HepG2 (cell line): ENCODE results near the gene EDNRB. TPM values are rescaled to one million over a fixed set of nuclear protein-coding genes. Genes with fewer than 3 reads are reported as not detected.

Source experiments
- ATAC-seq: fragments of 200-7000 bp; cut with Tn5 transposase; 3 replicates; pipeline ENCODE4 v1.9.1; 2020; ENCODE audit warnings: mild to moderate bottlenecking, moderate library complexity
- BruUV-seq: library from RNA; stranded (reverse); fragments of 400-500 nt; replicated peaks from 2 replicates; lab custom pipeline; 2021; lab: Mats Ljungman, UMichigan
- CTCF ChIA-PET: fragments of 300-600 bp; formaldehyde crosslinking; extraction: SDS; loops from one replicate; lab custom pipeline; 2021; ENCODE audit warnings: low total read pairs, inconsistent platforms, low intra/inter-chr PET ratio; lab: Yijun Ruan, JAX
- POLR2A ChIA-PET: fragments of 350-600 bp; sonication (Branson Sonifier 250); formaldehyde crosslinking; loops from one replicate; lab custom pipeline; 2020; ENCODE audit warnings: antibody characterized with exemption, inconsistent platforms; lab: Yijun Ruan, JAX
- DNase-seq: peaks from one replicate; pipeline ENCODE4 v3.0.0-alpha.2; 2015; ENCODE audit warnings: low spot score
- FAIRE-seq: peaks from 3 replicates; lab custom pipeline; 2011; peaks lifted over from hg19 to GRCh38; lab: Jason Lieb, UNC
- H2AFZ ChIP-seq: one replicate; pipeline ENCODE4 v1.6.1; 2011; ENCODE audit warnings: low read length, inconsistent platforms
- H3K27ac ChIP-seq: fragments of 300-600 bp; 3 replicates; pipeline ENCODE4 v1.8.0; 2011; ENCODE audit warnings: mixed run types, mild to moderate bottlenecking, mixed read lengths, low read length, inconsistent platforms; ENCODE audit not compliant: insufficient read depth; ENCODE audit errors: extremely low read length
- H3K27me3 ChIP-seq, 2 experiments: fragments of 200-600 bp in 1 of 2; 2 replicates in 1 of 2; 3 replicates in 1 of 2; pipeline versions ENCODE4 v1.6.0 to v1.8.0; 2011; ENCODE audit warnings: low read length in 2 of 2, mild to moderate bottlenecking in 2 of 2, moderate library complexity in 2 of 2, inconsistent platforms in 1 of 2; ENCODE audit not compliant: insufficient read depth in 2 of 2, control insufficient read depth in 1 of 2
- H3K36me3 ChIP-seq, 2 experiments: fragments of 200-600 bp in 1 of 2; replicated peaks in 1 of 2; 2 replicates in 1 of 2; 3 replicates in 1 of 2; pipeline versions ENCODE4 v1.5.1 to v1.8.0; 2011; ENCODE audit warnings: low read length in 2 of 2, inconsistent platforms in 1 of 2; ENCODE audit not compliant: insufficient read depth in 2 of 2, control insufficient read depth in 1 of 2
- H3K4me1 ChIP-seq: 2 replicates; pipeline ENCODE4 v1.5.1; 2012; ENCODE audit warnings: low read length, inconsistent platforms; ENCODE audit not compliant: insufficient read depth
- H3K4me2 ChIP-seq: 2 replicates; pipeline ENCODE4 v1.6.0; 2011; ENCODE audit warnings: low read depth, low read length, inconsistent platforms
- H3K4me3 ChIP-seq, 3 experiments: fragments of 200-600 bp in 1 of 3; sonication (generic), shearing (Covaris generic) in 1 of 3; replicated peaks in 1 of 3; 2 replicates each; pipeline ENCODE4 v1.5.1; 2011 to 2016; ENCODE audit warnings: low read length in 3 of 3, inconsistent platforms in 2 of 3, low read depth in 2 of 3, mild to moderate bottlenecking in 2 of 3, control low read depth in 1 of 3, mixed read lengths in 1 of 3; ENCODE audit not compliant: insufficient read depth in 1 of 3
- H3K79me2 ChIP-seq: one replicate; pipeline ENCODE4 v1.6.1; 2011; ENCODE audit warnings: low read length, inconsistent platforms; ENCODE audit not compliant: insufficient read depth
- H3K9ac ChIP-seq: 2 replicates; pipeline ENCODE4 v1.6.0; 2011; ENCODE audit warnings: mild to moderate bottlenecking, low read depth, low read length, inconsistent platforms; ENCODE audit not compliant: insufficient read depth
- H3K9me3 ChIP-seq: 2 replicates; pipeline ENCODE4 v1.5.1; 2012; ENCODE audit warnings: mild to moderate bottlenecking, low read length
- H4K20me1 ChIP-seq: 2 replicates; pipeline ENCODE4 v1.6.0; 2011; ENCODE audit warnings: inconsistent platforms, mild to moderate bottlenecking, low read length, moderate library complexity; ENCODE audit not compliant: insufficient read depth
- FOXM1 ChIP-seq: sonication (generic); formaldehyde crosslinking; IDR thresholded peaks from 2 replicates; pipeline ENCODE4 v1.5.0; 2020; ENCODE audit warnings: missing genetic modification reagents
- IRF2 ChIP-seq: IDR thresholded peaks from 2 replicates; pipeline ENCODE4 v1.6.1; 2018; ENCODE audit warnings: missing genetic modification reagents, missing compliant biosample characterization
- KLF16 ChIP-seq, 2 experiments: sonication (generic) in 1 of 2; formaldehyde crosslinking in 1 of 2; IDR thresholded peaks; 2 replicates each; pipeline versions ENCODE4 v1.6.1 to v1.8.0; 2016 to 2023; ENCODE audit warnings: missing genetic modification reagents in 2 of 2, missing compliant biosample characterization in 1 of 2
- ZNF343 ChIP-seq: sonication (generic); formaldehyde crosslinking; IDR thresholded peaks from 2 replicates; pipeline ENCODE4 v1.4.0; 2020; ENCODE audit warnings: mild to moderate bottlenecking, missing genetic modification reagents
- ZNF530 ChIP-seq: sonication (generic); formaldehyde crosslinking; IDR thresholded peaks from 2 replicates; pipeline ENCODE4 v1.5.0; 2020; ENCODE audit warnings: low read depth, mild to moderate bottlenecking, missing genetic modification reagents
- ZNF550 ChIP-seq: sonication (generic); formaldehyde crosslinking; IDR thresholded peaks from 2 replicates; pipeline ENCODE4 v1.4.0; 2020; ENCODE audit warnings: mild to moderate bottlenecking, missing genetic modification reagents, borderline replicate concordance
- WGBS: methylation state at CpG from one replicate; pipeline ENCODE4 v1.1.6; 2017; ENCODE audit warnings: low lambda C conversion rate; 5-methylcytosine and 5-hydroxymethylcytosine counted together
- in situ Hi-C: cut with HindIII; loops from 2 replicates; pipeline ENCODE4 v1.10.0; 2017; ENCODE audit warnings: low pct_unique_long_range_greater_than_20kb; ENCODE audit not compliant: extremely low pct_ligation_motif_present
- intact Hi-C: fragments of 100-400 bp; cut with micrococcal nuclease; formaldehyde crosslinking; loops from one replicate; pipeline ENCODE4 v1.10.0; 2022; ENCODE audit not compliant: unreplicated experiment
- polyA plus RNA-seq, 8 experiments: library from polyadenylated mRNA; depleted of rRNA in 3 of 8; stranded (reverse) in 7 of 8; unstranded in 1 of 8; fragments of >200 nt; fragmentation: Illumina TruSeq in 4 of 8; extraction: Trizol in 4 of 8; gene quantifications; 2 replicates each; pipeline versions ENCODE4 v1.2.1 to v1.2.3, GENCODE V29; 2011 to 2016; ENCODE audit warnings: low read depth in 4 of 8, missing spikeins in 1 of 8, mixed read lengths in 1 of 8; ENCODE audit not compliant: insufficient read depth in 1 of 8
- total RNA-seq, 5 experiments: library from RNA; depleted of rRNA; stranded (reverse); fragments of >200 nt; fragmentation: Illumina TruSeq; extraction: Trizol; gene quantifications; 2 replicates each; pipeline ENCODE4 v1.2.3, GENCODE V29; 2016; ENCODE audit warnings: low read depth in 1 of 5
- TF ChIP-seq, protein P1 (sequence below): sonication (generic); formaldehyde crosslinking; conservative IDR thresholded peaks from 2 replicates; pipeline ENCODE4 v1.4.0; 2020; ENCODE audit warnings: mild to moderate bottlenecking, missing genetic modification reagents, moderate library complexity

The EDNRB gene
- total and polyA plus RNA-seq, 2 of the 13 experiments (the other 11 are each of a cell fraction or from before 2014, with no cell fraction given): not detected

DNA sequence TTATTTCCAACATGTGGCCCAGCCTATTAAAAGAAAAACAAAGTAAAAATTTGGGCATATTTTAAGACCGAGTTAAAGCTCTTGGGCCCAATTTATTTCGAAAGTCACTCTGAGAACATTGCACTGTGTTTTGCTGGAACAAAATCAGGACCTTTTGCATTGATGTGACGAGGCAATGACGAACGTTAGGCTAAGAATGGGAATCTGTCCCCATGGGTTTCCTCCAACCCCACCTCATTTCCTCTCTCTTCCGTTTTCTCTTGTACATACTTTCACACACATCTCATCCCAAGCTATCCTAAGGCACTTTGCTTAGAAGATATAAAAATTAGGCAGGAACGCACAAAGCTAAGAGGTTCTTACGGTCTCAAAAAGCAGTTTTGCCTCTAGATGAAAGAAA, 22.1 kb downstream of the EDNRB start:
- TF ChIP-seq IRF2 (CRISPR knock-in tag) (no peak), FOXM1 (CRISPR knock-in tag) (no peak), KLF16 (CRISPR knock-in tag; IDR thresholded peaks at IDR 0.05) (no peak), ZNF530 (CRISPR knock-in tag) (no peak), ZNF550 (CRISPR knock-in tag) (no peak), ZNF343 (CRISPR knock-in tag) (no peak)
- TF ChIP-seq, protein P1, sequence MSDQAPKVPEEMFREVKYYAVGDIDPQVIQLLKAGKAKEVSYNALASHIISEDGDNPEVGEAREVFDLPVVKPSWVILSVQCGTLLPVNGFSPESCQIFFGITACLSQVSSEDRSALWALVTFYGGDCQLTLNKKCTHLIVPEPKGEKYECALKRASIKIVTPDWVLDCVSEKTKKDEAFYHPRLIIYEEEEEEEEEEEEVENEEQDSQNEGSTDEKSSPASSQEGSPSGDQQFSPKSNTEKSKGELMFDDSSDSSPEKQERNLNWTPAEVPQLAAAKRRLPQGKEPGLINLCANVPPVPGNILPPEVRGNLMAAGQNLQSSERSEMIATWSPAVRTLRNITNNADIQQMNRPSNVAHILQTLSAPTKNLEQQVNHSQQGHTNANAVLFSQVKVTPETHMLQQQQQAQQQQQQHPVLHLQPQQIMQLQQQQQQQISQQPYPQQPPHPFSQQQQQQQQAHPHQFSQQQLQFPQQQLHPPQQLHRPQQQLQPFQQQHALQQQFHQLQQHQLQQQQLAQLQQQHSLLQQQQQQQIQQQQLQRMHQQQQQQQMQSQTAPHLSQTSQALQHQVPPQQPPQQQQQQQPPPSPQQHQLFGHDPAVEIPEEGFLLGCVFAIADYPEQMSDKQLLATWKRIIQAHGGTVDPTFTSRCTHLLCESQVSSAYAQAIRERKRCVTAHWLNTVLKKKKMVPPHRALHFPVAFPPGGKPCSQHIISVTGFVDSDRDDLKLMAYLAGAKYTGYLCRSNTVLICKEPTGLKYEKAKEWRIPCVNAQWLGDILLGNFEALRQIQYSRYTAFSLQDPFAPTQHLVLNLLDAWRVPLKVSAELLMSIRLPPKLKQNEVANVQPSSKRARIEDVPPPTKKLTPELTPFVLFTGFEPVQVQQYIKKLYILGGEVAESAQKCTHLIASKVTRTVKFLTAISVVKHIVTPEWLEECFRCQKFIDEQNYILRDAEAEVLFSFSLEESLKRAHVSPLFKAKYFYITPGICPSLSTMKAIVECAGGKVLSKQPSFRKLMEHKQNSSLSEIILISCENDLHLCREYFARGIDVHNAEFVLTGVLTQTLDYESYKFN: no peak
- Histone ChIP-seq H3K27me3 (no peaks in the 10 kb centered on the region), H3K36me3 (no peaks in the 10 kb centered on the region), H3K9ac (no peak overlapping the region), H3K79me2 (no peaks in the 10 kb centered on the region), H2AFZ (no peak overlapping the region), H3K27ac (no peak overlapping the region), H3K4me2 (no peak overlapping the region), H4K20me1 (no peaks in the 10 kb centered on the region), H3K4me1 (no peaks in the 10 kb centered on the region), H3K4me3 (no peak overlapping the region), H3K9me3 (no peaks in the 10 kb centered on the region; the same call in 1 of the 2 replicates)
- no peak for ATAC-seq
- BruUV-seq: no TSS peak
- no peak for DNase-seq
- ChIA-PET CTCF (no interaction called here), POLR2A (no interaction called here)
- in situ Hi-C loops (no loop called here), intact Hi-C loops (no loop called here)
- 3% methylated on average over 8 of the region's 8 CpGs for WGBS
- no peak for FAIRE-seq
